Measurements from ENCODE around the gene AKNAD1.

GRCh38 chr1:108845446-108845845, 11.4 kb downstream of the AKNAD1 start:
- no peak for TF ChIP-seq POLR2A (IDR thresholded peaks at IDR 0.05)
- no peak for TF ChIP-seq CTCF (IDR thresholded peaks at IDR 0.05)
